ENCODE data around the gene CHAF1A.

The CHAF1A gene

GRCh38 chr19:4414800-4415321 lies 12.4 kb downstream of the CHAF1A start:
- peak overlapping the region; percentile 13; the same call in 1 of the 2 replicates for H3K4me3 ChIP-seq (ENCODE audit: low read depth, low read length)
- no peaks in the 10 kb centered on the region for H3K27me3 ChIP-seq (ENCODE audit: insufficient read depth, low read depth, severe bottlenecking)
- H3K9me3 ChIP-seq (ENCODE audit: severe bottlenecking), result no peaks in the 10 kb centered on the region
- no peak for TF ChIP-seq CTCF (IDR thresholded peaks at IDR 0.05; ENCODE audit: low read depth, low read length)
- H3K27ac ChIP-seq, result peak overlapping the region; percentile 62
- peaks cover 77% of the 10 kb centered on the region for H3K36me3 ChIP-seq
- DNase-seq, result peak; percentile 78

GRCh38 chr19:4415352-4415751 lies 12.9 kb downstream of the CHAF1A start:
- H3K9me3 ChIP-seq (ENCODE audit: severe bottlenecking), result no peaks in the 10 kb centered on the region
- peak overlapping the region; percentile 62 for H3K27ac ChIP-seq
- H3K27me3 ChIP-seq (ENCODE audit: insufficient read depth, low read depth, severe bottlenecking), result no peaks in the 10 kb centered on the region
- DNase-seq, result peak; percentile 32
- peak overlapping the region; percentile 13; the same call in 1 of the 2 replicates for H3K4me3 ChIP-seq (ENCODE audit: low read depth, low read length)
- no peak for TF ChIP-seq CTCF (IDR thresholded peaks at IDR 0.05; ENCODE audit: low read depth, low read length)
- peaks cover 77% of the 10 kb centered on the region for H3K36me3 ChIP-seq

GRCh38 chr19:4416268-4416667 lies 13.8 kb downstream of the CHAF1A start:
- TF ChIP-seq CTCF (IDR thresholded peaks at IDR 0.05; ENCODE audit: low read depth, low read length), result no peak
- Histone ChIP-seq H3K4me3 (ENCODE audit: low read depth, low read length) (no peak overlapping the region), H3K9me3 (ENCODE audit: severe bottlenecking) (no peaks in the 10 kb centered on the region), H3K27ac (no peak overlapping the region), H3K36me3 (peaks cover 77% of the 10 kb centered on the region), H3K27me3 (ENCODE audit: insufficient read depth, low read depth, severe bottlenecking) (no peaks in the 10 kb centered on the region)
- no peak for DNase-seq

GRCh38 chr19:4423416-4424126 lies 21.1 kb downstream of the CHAF1A start:
- no peak for TF ChIP-seq CTCF (IDR thresholded peaks at IDR 0.05; ENCODE audit: low read depth, low read length)
- H3K9me3 ChIP-seq (ENCODE audit: severe bottlenecking), result no peaks in the 10 kb centered on the region
- no peaks in the 10 kb centered on the region for H3K27me3 ChIP-seq (ENCODE audit: insufficient read depth, low read depth, severe bottlenecking)
- no peak for DNase-seq
- H3K36me3 ChIP-seq, result peaks cover 83% of the 10 kb centered on the region
- H3K4me3 ChIP-seq (ENCODE audit: low read depth, low read length), result no peak overlapping the region
- no peak overlapping the region for H3K27ac ChIP-seq

- H3K4me3 ChIP-seq (ENCODE audit: low read depth, low read length), result no peak overlapping the region
- H3K9me3 ChIP-seq (ENCODE audit: severe bottlenecking), result no peaks in the 10 kb centered on the region
- no peak for DNase-seq
- H3K27me3 ChIP-seq (ENCODE audit: insufficient read depth, low read depth, severe bottlenecking), result no peaks in the 10 kb centered on the region
- no peak for TF ChIP-seq CTCF (IDR thresholded peaks at IDR 0.05; ENCODE audit: low read depth, low read length)
- peaks cover 85% of the 10 kb centered on the region for H3K36me3 ChIP-seq
- H3K27ac ChIP-seq, result no peak overlapping the region
Observed at GRCh38 chr19:4425537-4425936, 23.1 kb downstream of the CHAF1A start.

Measured in WERI-Rb-1 (cell line).